Peyer's patch (tissue), 4 donors: ENCODE data around the gene ASB2.

Experiments used
- CTCF ChIP-seq, 6 experiments: fragments of 450-650 bp in 4 of 6; fragments of 200-600 bp in 2 of 6; sonication (generic) in 1 of 6; IDR thresholded peaks; one replicate each; pipeline ENCODE4 v1.5.1; 2017 to 2019; ENCODE audit warnings: antibody characterized with exemption in 6 of 6, mild to moderate bottlenecking in 3 of 6, moderate library complexity in 1 of 6
- POLR2A ChIP-seq, 2 donors: fragments of 450-650 bp; IDR thresholded peaks; one replicate each; pipeline ENCODE4 v1.5.1; 2017; ENCODE audit warnings: antibody characterized with exemption in 2 of 2, mild to moderate bottlenecking in 2 of 2, moderate library complexity in 2 of 2

- TF ChIP-seq CTCF (IDR thresholded peaks at IDR 0.05) = no peak
- TF ChIP-seq POLR2A (IDR thresholded peaks at IDR 0.05) = no peak
Observed at GRCh38 chr14:93954516-93954830, 21.9 kb downstream of the ASB2 start.
